Gastroesophageal sphincter (tissue), 4 donors: ENCODE data around the gene MTG2. TPM values are rescaled to one million over a fixed set of nuclear protein-coding genes. Genes with fewer than 3 reads are reported as not detected.

Experiments
- ATAC-seq: fragments of 150-250 bp; one replicate; pipeline ENCODE4 v1.9.1; 2016; ENCODE audit warnings: mild to moderate bottlenecking, moderate library complexity
- H3K27ac ChIP-seq, 4 donors: fragments of 200-600 bp; sonication (generic) in 3 of 4; 1 replicate in 3 of 4; 2 replicates in 1 of 4; pipeline ENCODE4 v1.5.1; 2016 to 2019
- H3K27me3 ChIP-seq: fragments of 200-600 bp; sonication (generic); one replicate; pipeline ENCODE4 v1.5.1; 2019
- H3K36me3 ChIP-seq, 2 donors: fragments of 200-600 bp; sonication (generic); one replicate each; pipeline ENCODE4 v1.5.1; 2019; ENCODE audit warnings: control low read depth in 1 of 2
- H3K4me1 ChIP-seq, 3 donors: fragments of 200-600 bp; sonication (generic); 1 replicate in 2 of 3; 2 replicates in 1 of 3; pipeline ENCODE4 v1.5.1; 2016 to 2019; ENCODE audit warnings: control low read depth in 2 of 3
- H3K4me3 ChIP-seq, 2 donors: fragments of 200-600 bp; sonication (generic); one replicate each; pipeline ENCODE4 v1.5.1; 2019; ENCODE audit warnings: mild to moderate bottlenecking in 1 of 2, moderate library complexity in 1 of 2
- H3K9me3 ChIP-seq, 3 donors: fragments of 200-600 bp; sonication (generic); one replicate each; pipeline ENCODE4 v1.5.1; 2017 to 2019; ENCODE audit warnings: control low read depth in 2 of 3
- CTCF ChIP-seq, 4 experiments: fragments of 200-600 bp in 2 of 4; fragments of 450-650 bp in 2 of 4; sonication (generic) in 1 of 4; IDR thresholded peaks; one replicate each; pipeline ENCODE4 v1.5.1; 2017 to 2019; ENCODE audit warnings: antibody characterized with exemption in 4 of 4, mild to moderate bottlenecking in 2 of 4, moderate library complexity in 2 of 4
- EP300 ChIP-seq: sonication (generic); formaldehyde crosslinking; IDR thresholded peaks from one replicate; pipeline ENCODE4 v1.6.1; 2017; ENCODE audit warnings: antibody characterized with exemption, mild to moderate bottlenecking
- POLR2A ChIP-seq, 2 donors: fragments of 450-650 bp; IDR thresholded peaks; one replicate each; pipeline ENCODE4 v1.6.1; 2017; ENCODE audit warnings: antibody characterized with exemption in 2 of 2, mild to moderate bottlenecking in 2 of 2, moderate library complexity in 1 of 2
- POLR2AphosphoS5 ChIP-seq: sonication (generic); formaldehyde crosslinking; IDR thresholded peaks from one replicate; pipeline ENCODE4 v1.6.1; 2017; ENCODE audit warnings: antibody characterized with exemption
- WGBS, 2 donors: methylation state at CpG; one replicate each; pipeline ENCODE4 v1.1.5; 2018; ENCODE audit warnings: low coverage in 1 of 2; 5-methylcytosine and 5-hydroxymethylcytosine counted together
- total RNA-seq, 4 donors: library from RNA; depleted of rRNA; stranded (reverse); fragments of >200 nt; gene quantifications; one replicate each; pipeline ENCODE4 v1.1.0, GENCODE V29; 2016

MTG2 gene
- total RNA-seq, 4 donors from 2014 or later = 23.7 to 31.3 (median 30.2) TPM

DNA sequence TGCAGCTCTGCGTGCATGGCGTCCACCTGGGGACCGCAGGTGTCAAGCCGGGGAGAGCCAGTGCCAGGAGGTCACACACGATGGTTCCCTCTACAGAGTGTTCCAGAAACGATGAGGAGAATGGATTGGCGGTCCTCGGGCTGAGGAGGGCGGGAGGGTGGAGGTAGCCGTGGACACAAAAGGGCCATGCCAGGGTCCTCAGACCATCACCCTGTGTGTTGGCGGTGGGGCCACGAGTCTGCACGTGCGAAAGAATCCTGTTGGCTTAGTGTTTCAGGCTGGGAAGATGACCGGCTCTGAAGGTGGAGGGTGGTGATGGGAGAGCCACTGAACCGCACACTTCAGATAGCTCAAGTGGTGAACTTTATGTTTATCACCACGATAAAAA lies 23.6 kb downstream of the MTG2 start:
- H3K27ac ChIP-seq = no peak overlapping the region
- TF ChIP-seq POLR2AphosphoS5 (no peak), POLR2A (IDR thresholded peaks at IDR 0.05) (no peak), CTCF (IDR thresholded peaks at IDR 0.05) (no peak), EP300 (no peak)
- 61 to 75% methylated on average over 6 to 9 of the region's 17 CpGs for WGBS, 2 donors
- H3K9me3 ChIP-seq = no peaks in the 10 kb centered on the region
- H3K36me3 ChIP-seq = peaks cover 0 to 27% of the 10 kb centered on the region in 2 donors
- H3K4me3 ChIP-seq = no peak overlapping the region
- H3K4me1 ChIP-seq = no peaks in the 10 kb centered on the region
- no peak for ATAC-seq
- peaks cover 30% of the 10 kb centered on the region for H3K27me3 ChIP-seq

- H3K36me3 ChIP-seq = peaks cover 0 to 9% of the 10 kb centered on the region in 2 donors
- peaks cover 44% of the 10 kb centered on the region for H3K27me3 ChIP-seq
- H3K4me3 ChIP-seq = no peak overlapping the region
- H3K27ac ChIP-seq = no peak overlapping the region
- TF ChIP-seq POLR2A (IDR thresholded peaks at IDR 0.05) (no peak), CTCF (IDR thresholded peaks at IDR 0.05) (no peak), EP300 (no peak), POLR2AphosphoS5 (no peak)
- no peak for ATAC-seq
- no peaks in the 10 kb centered on the region for H3K9me3 ChIP-seq
- 57% methylated on average over 4 of the region's 19 CpGs; no CpG with 5 or more reads in 1 of the 2 donors for WGBS, 2 donors
- H3K4me1 ChIP-seq = no peaks in the 10 kb centered on the region
Measured at GRCh38 chr20:62208061-62208794, 25.4 kb downstream of the MTG2 start.

DNA sequence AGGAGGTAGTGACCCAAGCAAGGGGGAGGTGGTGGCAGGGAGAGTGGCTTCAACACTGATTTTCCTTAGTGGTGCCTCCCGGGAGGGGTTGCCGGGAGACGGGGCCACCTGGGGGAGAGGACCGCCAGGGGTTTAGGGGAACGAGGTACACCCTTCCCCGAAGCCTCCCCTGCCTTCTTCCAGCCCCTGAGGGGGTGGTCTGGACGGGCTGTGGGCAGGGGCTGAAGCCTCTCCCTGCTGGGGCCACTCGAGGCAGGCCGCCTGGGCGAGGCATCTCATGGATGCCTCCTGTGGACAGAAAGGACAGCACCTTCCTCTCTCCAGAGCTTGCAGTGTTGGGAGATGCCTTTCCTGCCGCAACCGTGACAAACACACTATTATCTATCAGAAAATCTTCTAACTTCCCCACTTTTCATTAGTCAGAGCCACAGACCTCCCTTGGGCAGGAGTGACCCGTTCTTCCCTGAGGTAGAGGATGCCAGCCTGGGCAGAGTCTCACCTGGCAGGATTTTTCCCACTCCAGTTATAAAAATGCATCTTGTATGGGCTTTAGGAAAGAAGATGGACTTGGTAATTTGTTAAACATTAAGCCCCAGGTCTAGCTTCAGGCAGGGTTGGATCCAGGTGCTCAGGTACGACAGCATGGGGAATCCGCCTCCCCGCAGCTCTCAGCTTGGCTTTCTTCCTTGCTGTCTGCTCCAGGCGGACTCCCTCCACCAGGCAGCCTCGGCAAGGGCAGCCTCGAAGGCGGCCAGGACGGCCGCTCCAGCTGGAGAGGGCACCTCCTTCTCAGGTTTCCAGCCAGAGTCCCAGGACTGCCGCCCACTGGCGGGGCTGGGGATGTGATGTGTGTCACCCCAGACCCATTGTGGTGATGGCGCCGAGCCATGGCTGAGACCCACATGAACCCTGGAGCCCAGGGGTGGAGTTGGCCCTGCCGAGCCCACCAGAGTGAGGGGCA lies 26.2 kb downstream of the MTG2 start:
- H3K4me1 ChIP-seq = no peaks in the 10 kb centered on the region
- 34 to 46% methylated on average over 3 to 9 of the region's 27 CpGs for WGBS, 2 donors
- no peak overlapping the region for H3K4me3 ChIP-seq
- H3K9me3 ChIP-seq = no peaks in the 10 kb centered on the region
- TF ChIP-seq EP300 = no peak
- TF ChIP-seq POLR2AphosphoS5 = no peak
- no peak for TF ChIP-seq CTCF (IDR thresholded peaks at IDR 0.05)
- TF ChIP-seq POLR2A (IDR thresholded peaks at IDR 0.05) = no peak
- H3K36me3 ChIP-seq = peaks cover 0 to under 1% of the 10 kb centered on the region in 2 donors
- ATAC-seq = no peak
- H3K27me3 ChIP-seq = peaks cover 49% of the 10 kb centered on the region
- no peak overlapping the region for H3K27ac ChIP-seq

- WGBS, 2 donors = 52 to 56% methylated on average over 4 to 5 of the region's 17 CpGs
- Histone ChIP-seq H3K9me3 (no peaks in the 10 kb centered on the region), H3K36me3 (no peaks in the 10 kb centered on the region), H3K27ac (no peak overlapping the region), H3K27me3 (peaks cover 58% of the 10 kb centered on the region), H3K4me1 (no peaks in the 10 kb centered on the region), H3K4me3 (no peak overlapping the region)
- no peak for ATAC-seq
- no peak for TF ChIP-seq POLR2AphosphoS5
- no peak for TF ChIP-seq CTCF (IDR thresholded peaks at IDR 0.05)
- no peak for TF ChIP-seq POLR2A (IDR thresholded peaks at IDR 0.05)
- no peak for TF ChIP-seq EP300
Measured at GRCh38 chr20:62209850-62210495, 27.1 kb downstream of the MTG2 start.
